MCF 10A (cell line): ENCODE measurements around the gene ORC3. TPM values are rescaled to one million over a fixed set of nuclear protein-coding genes. Genes with fewer than 3 reads are reported as not detected.

Source experiments
- BruUV-seq: library from RNA; stranded (reverse); fragments of 400-500 nt; replicated peaks from 2 replicates; lab custom pipeline; 2021; lab: Mats Ljungman, UMichigan
- CTCF ChIA-PET: fragments of 300-600 bp; sonication (Branson Sonifier 250); formaldehyde crosslinking; extraction: SDS; loops from one replicate; lab custom pipeline; 2021; ENCODE audit warnings: antibody characterized with exemption, inconsistent platforms; lab: Yijun Ruan, JAX
- POLR2A ChIA-PET: fragments of 300-600, 350-650 bp; sonication (Branson Sonifier 250); formaldehyde crosslinking; extraction: SDS; loops from one replicate; lab custom pipeline; 2020; ENCODE audit warnings: antibody characterized with exemption, inconsistent platforms; lab: Yijun Ruan, JAX
- DNase-seq: peaks from one replicate; pipeline ENCODE4 v3.0.0-alpha.2; 2018; ENCODE audit not compliant: unreplicated experiment
- H3K27ac Mint-ChIP-seq: one replicate; pipeline ENCODE4 v1.8.0; 2022; ENCODE audit warnings: mild to moderate bottlenecking, low read depth, mixed read lengths; ENCODE audit not compliant: unreplicated experiment
- H3K27me3 Mint-ChIP-seq: one replicate; pipeline ENCODE4 v1.8.0; 2022; ENCODE audit warnings: mixed read lengths; ENCODE audit not compliant: insufficient read depth, unreplicated experiment
- H3K36me3 Mint-ChIP-seq: one replicate; pipeline ENCODE4 v1.8.0; 2022; ENCODE audit warnings: mild to moderate bottlenecking, moderate library complexity, mixed read lengths; ENCODE audit not compliant: insufficient read depth, unreplicated experiment
- H3K4me1 Mint-ChIP-seq: one replicate; pipeline ENCODE4 v1.8.0; 2022; ENCODE audit warnings: mixed read lengths; ENCODE audit not compliant: insufficient read depth, unreplicated experiment
- H3K4me3 Mint-ChIP-seq: one replicate; pipeline ENCODE4 v1.8.0; 2022; ENCODE audit warnings: mild to moderate bottlenecking, moderate library complexity, mixed read lengths; ENCODE audit not compliant: unreplicated experiment
- H3K9me3 Mint-ChIP-seq: one replicate; pipeline ENCODE4 v1.8.0; 2022; ENCODE audit warnings: mixed read lengths; ENCODE audit not compliant: unreplicated experiment
- intact Hi-C: fragments of 100-400 bp; cut with micrococcal nuclease; formaldehyde crosslinking; loops from 2 replicates; pipeline ENCODE4 v1.14.1; 2022
- total RNA-seq: library from RNA; stranded (reverse); gene quantifications from 2 replicates; pipeline ENCODE4 v1.2.3, GENCODE V29; 2022
- TF ChIP-seq, protein P1 (sequence below): fragments of 200-600 bp; IDR thresholded peaks from one replicate; pipeline ENCODE4 v1.8.0; 2022; ENCODE audit warnings: antibody characterized with exemption, mild to moderate bottlenecking; ENCODE audit not compliant: unreplicated experiment

The ORC3 gene
- total RNA-seq, 1 experiment from 2014 or later, result 21.1 TPM

- intact Hi-C loops, result no loop called here
- no TSS peak for BruUV-seq
Observed at GRCh38 chr6:87664921-87665485, 75.1 kb downstream of the ORC3 start.

DNA sequence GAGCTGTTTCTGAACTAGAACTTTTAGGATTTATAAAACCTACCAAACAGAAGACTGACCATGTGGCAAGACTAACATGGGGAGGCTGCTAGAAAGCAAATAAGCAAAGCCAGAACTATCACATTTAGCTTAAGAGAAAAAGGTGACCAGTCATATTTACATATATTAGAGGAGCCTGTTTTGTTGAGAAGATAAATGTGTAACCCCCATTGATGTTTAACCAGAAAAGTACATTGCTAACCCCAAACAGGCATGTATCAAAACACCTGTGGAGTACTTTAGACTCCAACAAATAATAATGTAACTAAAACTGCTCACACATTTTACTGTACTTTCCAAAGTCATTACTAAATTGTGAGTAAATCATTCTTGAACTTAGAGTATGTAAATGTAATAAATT, 77.1 kb downstream of the ORC3 start:
- H3K9me3 Mint-ChIP-seq, result no peaks in the 10 kb centered on the region
- intact Hi-C loops, result no loop called here
- no peak overlapping the region for H3K4me3 Mint-ChIP-seq
- BruUV-seq, result no TSS peak
- ChIA-PET POLR2A (no interaction called here), CTCF (interaction anchor here (0.6 to 1.1 kb wide), 4 partner anchors 9 to 172 kb away, joined by 3 to 7 read pairs (median 4); no protein-coding TSS in a partner anchor)
- H3K27ac Mint-ChIP-seq, result no peak overlapping the region
- TF ChIP-seq, protein P1, sequence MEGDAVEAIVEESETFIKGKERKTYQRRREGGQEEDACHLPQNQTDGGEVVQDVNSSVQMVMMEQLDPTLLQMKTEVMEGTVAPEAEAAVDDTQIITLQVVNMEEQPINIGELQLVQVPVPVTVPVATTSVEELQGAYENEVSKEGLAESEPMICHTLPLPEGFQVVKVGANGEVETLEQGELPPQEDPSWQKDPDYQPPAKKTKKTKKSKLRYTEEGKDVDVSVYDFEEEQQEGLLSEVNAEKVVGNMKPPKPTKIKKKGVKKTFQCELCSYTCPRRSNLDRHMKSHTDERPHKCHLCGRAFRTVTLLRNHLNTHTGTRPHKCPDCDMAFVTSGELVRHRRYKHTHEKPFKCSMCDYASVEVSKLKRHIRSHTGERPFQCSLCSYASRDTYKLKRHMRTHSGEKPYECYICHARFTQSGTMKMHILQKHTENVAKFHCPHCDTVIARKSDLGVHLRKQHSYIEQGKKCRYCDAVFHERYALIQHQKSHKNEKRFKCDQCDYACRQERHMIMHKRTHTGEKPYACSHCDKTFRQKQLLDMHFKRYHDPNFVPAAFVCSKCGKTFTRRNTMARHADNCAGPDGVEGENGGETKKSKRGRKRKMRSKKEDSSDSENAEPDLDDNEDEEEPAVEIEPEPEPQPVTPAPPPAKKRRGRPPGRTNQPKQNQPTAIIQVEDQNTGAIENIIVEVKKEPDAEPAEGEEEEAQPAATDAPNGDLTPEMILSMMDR, result no peak
- DNase-seq, result no peak
- peaks cover 9% of the 10 kb centered on the region for H3K4me1 Mint-ChIP-seq
- peaks cover 64% of the 10 kb centered on the region for H3K36me3 Mint-ChIP-seq
- no peaks in the 10 kb centered on the region for H3K27me3 Mint-ChIP-seq

More at GRCh38 chr6:87664921-87665485, 75.1 kb downstream of the ORC3 start:
- H3K4me3 Mint-ChIP-seq, result no peak overlapping the region
- ChIA-PET POLR2A (interaction anchor here (1.3 kb wide), 1 partner anchor 32 kb away, joined by 3 read pairs; no protein-coding TSS in a partner anchor), CTCF (no interaction called here)
- no peak for DNase-seq
- TF ChIP-seq, protein P1, result no peak
- peaks cover 46% of the 10 kb centered on the region for H3K36me3 Mint-ChIP-seq
- H3K9me3 Mint-ChIP-seq, result no peaks in the 10 kb centered on the region
- H3K4me1 Mint-ChIP-seq, result no peaks in the 10 kb centered on the region
- H3K27me3 Mint-ChIP-seq, result no peaks in the 10 kb centered on the region
- H3K27ac Mint-ChIP-seq, result no peak overlapping the region

GRCh38 chr6:87668013-87668412, 78.1 kb downstream of the ORC3 start:
- no peak overlapping the region for H3K4me3 Mint-ChIP-seq
- ChIA-PET POLR2A (interaction anchor here (1.2 to 1.8 kb wide), 2 partner anchors 14 to 34 kb away, joined by 5 to 7 read pairs; partner anchors contain the start of gene AKIRIN2), CTCF (interaction anchor here (0.6 to 1.5 kb wide), 4 partner anchors 9 to 788 kb away, joined by 3 to 4 read pairs (median 3); no protein-coding TSS in a partner anchor)
- no peaks in the 10 kb centered on the region for H3K9me3 Mint-ChIP-seq
- H3K36me3 Mint-ChIP-seq, result peaks cover 65% of the 10 kb centered on the region
- H3K27ac Mint-ChIP-seq, result no peak overlapping the region
- intact Hi-C loops, result no loop called here
- no peak for DNase-seq
- TF ChIP-seq, protein P1, result no peak
- no peaks in the 10 kb centered on the region for H3K27me3 Mint-ChIP-seq
- no TSS peak for BruUV-seq
- peaks cover 9% of the 10 kb centered on the region for H3K4me1 Mint-ChIP-seq

DNA sequence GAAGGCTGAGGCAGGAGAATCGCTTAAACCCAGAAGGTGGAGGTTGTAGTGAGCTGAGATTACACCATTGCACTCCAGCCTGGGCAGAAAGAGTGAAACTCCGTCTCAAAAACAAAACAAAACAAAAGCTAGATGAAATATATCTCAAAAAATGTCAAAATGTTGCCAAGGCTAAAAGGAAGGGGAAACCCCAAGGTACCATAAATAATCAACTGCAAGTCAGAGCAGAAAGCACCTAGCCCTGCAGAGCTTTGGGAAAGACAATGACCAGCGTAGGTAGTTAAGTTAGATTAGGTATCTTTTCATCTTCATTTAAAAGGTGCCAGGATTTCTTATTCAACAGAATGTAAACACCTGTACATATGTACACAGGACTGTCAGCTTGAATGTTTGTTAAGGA, 79.1 kb downstream of the ORC3 start:
- no peak for DNase-seq
- POLR2A ChIA-PET, result interaction anchor here (1.0 to 1.8 kb wide), 3 partner anchors 13 to 33 kb away, joined by 3 to 7 read pairs (median 5); partner anchors contain the start of gene AKIRIN2
- BruUV-seq, result no TSS peak
- H3K4me3 Mint-ChIP-seq, result no peak overlapping the region
- H3K27me3 Mint-ChIP-seq, result no peaks in the 10 kb centered on the region
- H3K9me3 Mint-ChIP-seq, result no peaks in the 10 kb centered on the region
- TF ChIP-seq, protein P1, result no peak
- intact Hi-C loops, result no loop called here
- H3K4me1 Mint-ChIP-seq, result peaks cover 9% of the 10 kb centered on the region
- peaks cover 63% of the 10 kb centered on the region for H3K36me3 Mint-ChIP-seq
- CTCF ChIA-PET, result interaction anchor here (0.6 to 1.5 kb wide), 2 partner anchors 8 to 12 kb away, joined by 3 to 4 read pairs; no protein-coding TSS in a partner anchor
- H3K27ac Mint-ChIP-seq, result no peak overlapping the region
